Measurements from ENCODE around the gene KRT6C.

The KRT6C gene

GRCh38 chr12:52434081-52434733 lies 39.4 kb downstream of the KRT6C start, which contains the start of gene KRT75:
Gene KRT75, minus strand, starts transcription at chr12:52434371. Its CDS starts 67 bp downstream, at chr12:52434304.
- DNase-seq: no peak

DNA sequence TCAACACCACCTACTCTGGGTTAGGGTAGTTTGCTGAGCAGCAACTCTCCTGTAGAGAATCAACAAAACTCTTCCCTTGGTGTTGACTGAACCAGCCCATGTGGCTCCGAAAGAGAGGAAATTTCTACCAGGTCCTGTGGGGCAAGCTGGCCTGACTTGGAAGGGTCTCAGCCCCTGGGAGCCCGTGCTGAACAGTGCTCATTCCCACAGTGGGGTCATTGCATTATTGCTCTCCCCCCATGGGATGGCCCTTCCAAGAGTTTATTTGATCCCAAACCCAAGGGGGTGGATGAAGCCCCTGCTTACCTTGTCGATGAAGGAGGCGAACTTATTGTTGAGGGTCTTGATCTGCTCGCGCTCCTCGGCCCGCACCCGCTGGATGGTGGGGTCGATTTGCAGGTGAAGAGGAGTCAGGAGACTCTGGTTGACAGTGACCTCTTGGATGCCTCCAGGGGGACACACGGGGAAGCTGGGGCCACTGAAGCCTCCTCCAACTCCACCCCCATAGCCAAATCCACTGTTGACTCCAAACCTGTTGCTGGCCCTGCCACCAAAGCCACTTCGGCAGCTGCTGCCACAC lies 40.0 kb downstream of the KRT6C start:
- no peak for DNase-seq

- no peak for DNase-seq
These were observed 40.9 kb downstream of the KRT6C start for GRCh38 chr12:52432559-52433207.

DNA sequence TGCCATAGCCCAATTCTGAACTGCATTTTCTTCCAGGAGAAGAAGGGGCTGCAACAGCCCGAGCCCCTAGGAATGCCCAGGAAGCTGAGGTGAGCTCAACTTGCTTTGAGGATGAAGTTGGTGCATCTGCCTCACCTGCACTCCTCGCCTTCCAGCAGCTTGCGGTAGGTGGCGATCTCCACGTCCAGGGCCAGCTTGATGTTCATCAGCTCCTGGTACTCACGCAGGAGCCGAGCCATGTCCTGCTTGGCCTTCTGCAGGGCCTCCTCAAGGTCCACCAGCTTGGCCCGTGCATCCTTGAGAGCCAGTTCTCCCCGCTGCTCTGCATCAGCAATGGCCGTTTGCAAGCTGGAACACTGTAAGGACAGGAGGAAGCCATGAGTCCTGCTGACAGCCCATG lies 45.5 kb downstream of the KRT6C start:
- no peak for DNase-seq

DNA sequence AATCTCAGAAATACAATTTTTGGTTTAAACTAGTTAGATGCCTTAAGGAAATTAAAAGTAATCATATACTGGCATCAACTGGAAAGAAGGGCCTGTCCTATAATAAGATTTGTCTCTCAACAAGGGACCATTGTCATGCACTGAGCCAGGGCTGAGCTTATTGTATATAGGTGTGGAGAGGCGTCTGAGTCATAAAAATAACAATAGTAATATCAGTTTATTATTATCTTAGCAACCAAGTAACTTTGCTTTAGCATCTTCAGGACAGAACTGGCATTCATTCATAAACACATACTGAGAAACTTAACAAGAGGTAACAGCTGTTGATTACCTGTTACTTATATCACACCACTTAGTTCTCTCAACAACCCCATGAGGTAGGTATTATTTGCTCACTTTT lies 46.5 kb downstream of the KRT6C start:
- DNase-seq: no peak

- no peak for DNase-seq
These were observed 47.6 kb downstream of the KRT6C start for GRCh38 chr12:52426034-52426433.

GRCh38 chr12:52425466-52425865 lies 48.1 kb downstream of the KRT6C start:
- DNase-seq: no peak

DNA sequence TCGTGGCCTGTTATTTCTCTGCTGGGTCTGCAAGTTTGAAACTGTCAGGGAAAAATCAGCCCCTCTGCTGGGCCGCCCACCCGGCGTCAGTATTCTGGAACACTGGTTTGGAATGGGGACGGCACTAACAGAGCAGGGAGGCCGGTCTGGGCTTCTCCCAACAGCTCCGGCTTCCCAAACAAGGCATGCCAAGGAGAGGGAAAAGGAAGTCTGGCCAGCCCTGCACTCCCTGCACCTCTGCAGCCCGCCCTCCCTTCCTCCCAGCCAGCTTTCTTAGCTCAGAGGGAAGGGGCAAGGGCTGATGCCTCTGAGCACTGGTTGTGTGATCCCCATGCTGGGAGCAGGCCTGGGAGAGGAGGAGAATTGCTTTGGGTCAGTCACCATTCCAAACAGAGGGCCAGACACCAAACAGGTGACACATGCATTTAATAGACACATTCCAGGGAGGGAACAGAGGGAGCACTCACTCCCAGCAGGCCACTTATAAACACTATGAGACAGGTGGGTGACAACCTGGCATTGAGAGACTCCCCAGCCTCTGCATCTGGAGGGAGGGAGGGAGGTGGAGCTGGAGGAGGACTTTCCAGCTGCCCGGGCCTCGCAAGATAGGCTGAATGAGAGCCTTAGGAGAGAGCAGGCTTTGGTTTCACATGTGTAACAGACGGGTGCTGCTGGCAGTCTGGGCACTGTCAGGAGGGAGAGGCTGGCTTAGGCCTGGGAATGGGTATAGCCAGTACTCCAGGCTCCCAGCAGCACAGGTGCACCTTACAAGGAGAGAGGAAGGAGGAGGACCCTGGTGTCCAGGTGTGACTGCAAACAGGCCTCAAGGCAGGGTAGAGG lies 49.7 kb downstream of the KRT6C start:
- DNase-seq: no peak

GRCh38 chr12:52423035-52423434 lies 50.6 kb downstream of the KRT6C start:
- DNase-seq: no peak

GRCh38 chr12:52419656-52420055 lies 53.9 kb downstream of the KRT6C start:
- no peak for DNase-seq

DNA sequence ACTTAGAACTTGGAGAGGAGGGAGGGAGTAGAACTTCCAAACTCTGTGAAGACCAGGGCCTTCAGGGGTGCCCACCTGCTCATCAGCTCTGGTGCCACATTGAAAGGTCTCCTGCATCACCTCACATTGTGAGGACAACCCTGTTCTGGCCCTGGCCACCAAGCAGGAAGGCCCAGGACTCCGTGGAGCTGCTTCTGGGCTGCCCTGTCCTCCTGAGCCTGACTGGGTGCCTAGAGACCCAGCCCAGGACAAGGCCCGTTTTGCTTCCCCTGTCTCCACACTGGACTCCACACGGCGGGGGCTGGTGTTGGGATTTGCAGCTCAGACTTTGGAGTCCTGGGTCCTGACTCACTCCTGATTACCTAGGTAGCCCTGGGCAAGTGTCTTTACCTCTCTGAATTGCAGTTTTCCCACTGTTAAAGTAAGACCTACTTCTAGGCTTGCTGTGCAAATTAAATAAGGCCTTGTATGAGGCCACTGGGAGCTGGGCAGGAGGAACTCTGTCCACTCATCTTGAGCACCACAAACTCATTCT lies 55.0 kb downstream of the KRT6C start:
- DNase-seq: no peak
